HG02981 (cell line): Measurements from ENCODE around the gene PLEKHS1.

Source experiments
- ATAC-seq: cut with Tn5 transposase; IDR thresholded peaks from one replicate; pipeline ENCODE4 v1.9.1; 2021; ENCODE audit warnings: mild to moderate bottlenecking, moderate library complexity; ENCODE audit not compliant: unreplicated experiment

Gene PLEKHS1

GRCh38 chr10:113751181-113751732 is at the start of gene PLEKHS1:
Gene PLEKHS1, plus strand, starts transcription at chr10:113751682. Its CDS starts 3,596 bp downstream, at chr10:113755278.
- ATAC-seq, result no peak

DNA sequence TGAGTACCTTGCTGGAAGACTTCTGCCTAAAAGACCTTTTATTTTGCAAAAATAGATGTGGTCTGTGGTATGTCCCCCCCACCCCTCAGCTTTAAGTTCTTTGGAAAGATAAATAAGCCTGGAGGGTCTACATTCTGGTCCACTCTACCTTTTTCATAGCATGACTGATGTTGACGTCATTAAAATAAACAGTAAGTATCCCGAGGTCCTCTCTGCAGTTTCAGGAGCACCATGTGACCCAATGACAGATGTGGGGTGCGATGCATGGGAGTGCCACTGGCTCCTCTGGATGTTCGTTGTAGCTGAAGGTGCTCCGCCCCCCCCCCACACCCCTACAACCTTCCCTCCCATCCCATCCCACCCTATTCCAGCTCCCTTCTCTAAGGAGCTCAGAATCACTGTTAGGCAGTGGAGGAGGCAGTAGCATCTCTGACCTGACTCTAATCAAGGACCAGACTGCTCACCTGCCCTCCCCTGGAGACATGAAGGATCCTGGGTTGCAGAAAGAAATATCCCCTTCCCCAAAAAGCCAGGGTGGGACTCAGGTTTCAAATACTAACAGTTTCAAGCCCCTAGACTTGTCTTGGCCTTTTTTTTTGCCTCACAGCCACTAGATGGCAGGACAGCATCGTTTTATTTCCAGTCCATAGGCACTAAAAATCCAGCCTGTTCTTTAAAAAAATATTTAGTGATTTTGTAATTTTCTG is 46.7 kb upstream of the PLEKHS1 start:
- no peak for ATAC-seq

GRCh38 chr10:113705344-113705652 is 46.2 kb upstream of the PLEKHS1 start:
- ATAC-seq, result no peak

DNA sequence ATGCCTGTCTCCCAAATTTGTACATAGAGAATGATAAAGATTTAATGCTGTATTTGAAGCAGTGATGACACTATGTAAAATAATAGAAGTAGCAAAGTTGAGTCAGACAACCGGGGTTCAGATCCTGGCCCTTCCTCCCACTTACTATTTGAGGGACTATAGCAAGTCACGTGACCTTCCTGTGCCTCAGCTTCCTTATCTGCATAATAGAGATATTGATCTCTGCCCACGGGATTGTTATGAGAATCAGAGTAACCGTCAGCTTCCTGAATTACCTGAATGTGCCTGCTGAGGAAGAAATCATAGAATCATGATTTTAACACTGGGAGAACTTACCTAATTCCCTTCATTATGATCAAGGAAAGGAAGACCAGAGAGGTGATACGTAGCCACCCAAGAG is 44.9 kb upstream of the PLEKHS1 start:
- no peak for ATAC-seq

GRCh38 chr10:113708640-113709039 is 42.8 kb upstream of the PLEKHS1 start:
- ATAC-seq, result no peak

GRCh38 chr10:113709221-113709838 is 42.2 kb upstream of the PLEKHS1 start:
- no peak for ATAC-seq

DNA sequence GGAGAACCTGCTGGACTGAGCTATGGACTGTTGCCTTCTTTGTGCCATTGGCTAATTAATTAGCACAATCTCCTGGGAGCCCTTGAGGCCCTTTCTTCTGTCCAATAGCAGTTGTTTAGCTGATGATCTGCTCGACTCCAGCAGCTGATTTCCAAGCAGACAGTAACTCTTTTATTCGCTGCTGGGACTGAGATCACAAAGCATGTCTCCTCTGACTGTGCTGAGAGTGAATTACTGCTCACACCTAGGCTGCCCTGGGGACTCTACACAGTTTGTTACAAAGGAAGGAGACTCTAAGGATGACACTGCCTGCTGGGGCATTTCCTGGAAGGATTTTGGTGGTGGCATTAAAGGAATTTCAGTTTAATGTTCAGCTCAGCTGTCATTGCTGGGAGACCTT is 40.3 kb upstream of the PLEKHS1 start:
- no peak for ATAC-seq

- no peak for ATAC-seq
Observed at GRCh38 chr10:113712024-113712423, 39.5 kb upstream of the PLEKHS1 start.

GRCh38 chr10:113712755-113713639 is 38.5 kb upstream of the PLEKHS1 start:
- ATAC-seq, result no peak

- ATAC-seq, result no peak
Observed at GRCh38 chr10:113713640-113713982, 37.9 kb upstream of the PLEKHS1 start.

DNA sequence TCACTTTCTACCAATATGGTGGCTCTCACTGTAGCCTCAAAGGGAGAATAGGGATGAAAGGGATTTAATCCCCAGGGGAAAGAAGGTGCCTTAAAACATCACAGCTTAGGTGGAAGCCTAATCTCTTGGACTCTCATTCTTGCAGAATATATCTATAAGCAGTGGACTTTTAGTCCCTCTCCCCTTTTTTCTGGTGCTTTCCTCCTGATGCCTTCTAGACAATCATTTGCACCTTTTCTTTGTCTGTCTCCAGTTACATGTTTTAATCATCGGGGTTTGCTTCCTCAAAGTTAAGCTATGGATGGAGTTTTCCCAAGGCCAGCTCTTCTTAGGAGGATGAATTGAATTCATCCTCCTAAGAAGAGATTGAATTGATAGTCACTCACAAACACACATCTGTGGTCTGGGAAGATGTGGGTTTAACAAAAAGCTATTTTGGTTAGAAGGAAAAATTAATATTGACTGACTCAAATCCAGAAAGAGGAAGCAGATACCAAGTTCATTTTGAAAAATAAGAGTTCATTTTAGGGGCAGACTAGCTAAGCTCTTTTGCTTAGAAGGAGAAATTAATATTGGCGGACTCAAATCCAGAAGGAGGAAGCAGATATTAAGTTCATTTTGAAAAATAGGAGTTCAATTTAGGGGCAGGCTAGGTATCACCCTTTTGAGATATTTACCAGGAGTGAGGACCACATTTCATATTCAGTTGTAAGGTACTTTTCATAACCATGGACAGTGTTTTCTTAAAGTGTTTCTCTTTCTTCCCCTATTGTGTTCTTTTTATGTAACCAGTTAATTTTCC is 35.2 kb upstream of the PLEKHS1 start:
- no peak for ATAC-seq

- ATAC-seq, result no peak
Observed at GRCh38 chr10:113718969-113719822, 32.3 kb upstream of the PLEKHS1 start.

GRCh38 chr10:113720386-113720785 is 31.1 kb upstream of the PLEKHS1 start:
- ATAC-seq, result no peak

GRCh38 chr10:113732160-113732881 is 19.2 kb upstream of the PLEKHS1 start:
- ATAC-seq, result no peak

- no peak for ATAC-seq
Observed at GRCh38 chr10:113732966-113733365, 18.5 kb upstream of the PLEKHS1 start.

GRCh38 chr10:113733635-113734034 is 17.8 kb upstream of the PLEKHS1 start:
- no peak for ATAC-seq

GRCh38 chr10:113735913-113736312 is 15.6 kb upstream of the PLEKHS1 start:
- ATAC-seq, result peak; percentile 90

GRCh38 chr10:113736576-113736975 is 14.9 kb upstream of the PLEKHS1 start:
- no peak for ATAC-seq

GRCh38 chr10:113739031-113739430 is 12.5 kb upstream of the PLEKHS1 start:
- ATAC-seq, result no peak
